OCI-LY1 (cell line): Measurements from ENCODE around the gene ERBB4.
A peak's percentile ranks its signal among the peaks of the same experiment; 100 is the strongest.

ENCODE experiments used
- H2AFZ ChIP-seq: fragments of 200-600 bp; sonication (generic), shearing (Covaris generic); 2 replicates; pipeline ENCODE4 v1.6.0; 2014; ENCODE audit warnings: antibody characterized with exemption, mild to moderate bottlenecking, low read length
- H3F3A ChIP-seq: fragments of 200-600 bp; sonication (generic), shearing (Covaris generic); 2 replicates; pipeline ENCODE4 v1.6.0; 2014; ENCODE audit warnings: mild to moderate bottlenecking, antibody characterized with exemption, low read length, moderate library complexity; ENCODE audit not compliant: insufficient read depth
- H3K27ac ChIP-seq: fragments of 200-600 bp; sonication (generic); 2 replicates; pipeline ENCODE4 v1.5.1; 2014; ENCODE audit warnings: low read length, mixed run types, mild to moderate bottlenecking, low read depth; ENCODE audit not compliant: poor library complexity, severe bottlenecking
- H3K27me3 ChIP-seq: fragments of 200-600 bp; sonication (generic); 2 replicates; pipeline ENCODE4 v1.6.0; 2014; ENCODE audit warnings: antibody characterized with exemption, mild to moderate bottlenecking, low read length, moderate library complexity; ENCODE audit not compliant: insufficient read depth
- H3K36me3 ChIP-seq: fragments of 200-600 bp; sonication (generic); 2 replicates; pipeline ENCODE4 v1.6.1; 2014; ENCODE audit warnings: mild to moderate bottlenecking, antibody characterized with exemption, low read length, moderate library complexity, mixed read lengths; ENCODE audit not compliant: insufficient read depth
- H3K4me1 ChIP-seq: fragments of 200-600 bp; sonication (generic); 2 replicates; pipeline ENCODE4 v1.5.1; 2014; ENCODE audit warnings: mild to moderate bottlenecking, low read length, moderate library complexity; ENCODE audit not compliant: insufficient read depth, severe bottlenecking
- H3K4me2 ChIP-seq: fragments of 200-600 bp; sonication (generic), shearing (Covaris generic); 2 replicates; pipeline ENCODE4 v1.6.1; 2014; ENCODE audit warnings: low read length
- H3K4me3 ChIP-seq: fragments of 200-600 bp; sonication (generic); 2 replicates; pipeline ENCODE4 v1.5.1; 2014; ENCODE audit warnings: low read length, low read depth, mild to moderate bottlenecking, mixed read lengths; ENCODE audit not compliant: poor library complexity, severe bottlenecking
- H3K79me2 ChIP-seq: fragments of 200-600 bp; shearing (Covaris generic); 2 replicates; pipeline ENCODE4 v1.6.1; 2016; ENCODE audit warnings: mixed run types, low read length, mixed read lengths; ENCODE audit not compliant: insufficient read depth
- H3K9ac ChIP-seq: fragments of 200-600 bp; sonication (generic), shearing (Covaris generic); 2 replicates; pipeline ENCODE4 v1.6.1; 2014; ENCODE audit warnings: mild to moderate bottlenecking, low read length, mixed read lengths
- H3K9me2 ChIP-seq: fragments of 200-600 bp; sonication (generic), shearing (Covaris generic); 2 replicates; pipeline ENCODE4 v1.6.1; 2014; ENCODE audit warnings: low read depth, mild to moderate bottlenecking, low read length, mixed read lengths
- H3K9me3 ChIP-seq: fragments of 200-600 bp; shearing (Covaris generic); 2 replicates; pipeline ENCODE4 v1.6.1; 2014; ENCODE audit warnings: low read length, mixed read lengths
- H4K20me1 ChIP-seq: fragments of 200-600 bp; sonication (generic), shearing (Covaris generic); 2 replicates; pipeline ENCODE4 v1.6.0; 2016; ENCODE audit warnings: mild to moderate bottlenecking, low read length; ENCODE audit not compliant: insufficient read depth
- CTCF ChIP-seq: fragments of 200-600 bp; sonication (generic), shearing (Covaris generic); IDR thresholded peaks from 2 replicates; pipeline ENCODE4 v1.5.1; 2017; ENCODE audit warnings: mild to moderate bottlenecking, antibody characterized with exemption, low read length, moderate library complexity, mixed read lengths
- EZH2 ChIP-seq: fragments of 200-600 bp; sonication (generic), shearing (Covaris generic); IDR thresholded peaks from 2 replicates; pipeline ENCODE4 v1.8.0; 2017; ENCODE audit warnings: borderline replicate concordance, mixed run types, mild to moderate bottlenecking, antibody characterized with exemption, low read length, moderate library complexity, mixed read lengths

ERBB4 gene

DNA sequence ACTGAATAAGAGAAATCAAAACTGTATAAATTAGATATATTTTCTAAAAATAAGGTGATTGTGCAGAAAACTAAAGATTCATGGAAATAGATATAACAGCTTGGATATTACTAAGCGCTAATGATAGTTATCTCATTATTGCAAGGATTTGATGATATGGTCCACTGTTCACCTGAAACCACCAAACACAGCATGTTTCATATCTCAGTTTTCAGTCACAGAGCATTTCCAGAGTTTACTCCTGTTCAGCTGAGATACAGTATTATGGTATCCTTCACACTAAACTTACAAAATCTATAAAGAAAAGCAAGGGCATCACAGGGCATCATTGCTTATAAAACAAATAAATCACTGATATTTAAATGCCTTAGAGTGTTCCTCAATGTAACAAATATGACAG, 591.6 kb downstream of the ERBB4 start:
- Histone ChIP-seq H3K4me1 (peaks cover 15% of the 10 kb centered on the region), H3K36me3 (no peaks in the 10 kb centered on the region), H4K20me1 (no peaks in the 10 kb centered on the region), H3K27ac (no peak overlapping the region), H2AFZ (no peak overlapping the region), H3K4me2 (no peak overlapping the region), H3K27me3 (no peaks in the 10 kb centered on the region), H3F3A (no peaks in the 10 kb centered on the region), H3K9me2 (no peaks in the 10 kb centered on the region), H3K79me2 (no peaks in the 10 kb centered on the region), H3K9me3 (no peaks in the 10 kb centered on the region), H3K9ac (no peak overlapping the region), H3K4me3 (no peak overlapping the region)
- TF ChIP-seq EZH2 (no peak), CTCF (no peak)

DNA sequence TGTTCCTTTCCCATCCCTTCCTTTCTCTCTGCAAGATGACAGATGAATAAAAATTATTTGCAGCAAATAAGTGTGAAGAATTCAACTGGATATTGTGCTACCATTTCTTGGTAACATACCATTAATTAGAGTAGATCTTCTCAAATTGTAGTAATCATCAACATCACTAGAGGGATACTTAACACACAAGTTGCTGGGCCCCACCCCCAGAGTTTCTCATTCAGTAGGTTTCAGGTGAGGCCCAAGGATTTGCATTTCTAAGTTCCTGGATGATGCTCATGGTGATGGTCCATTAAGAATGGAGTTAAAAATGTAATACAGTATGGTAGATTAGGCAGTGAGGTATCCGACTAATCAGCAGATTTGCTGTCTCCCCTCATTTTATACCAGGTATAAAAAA, 594.0 kb downstream of the ERBB4 start:
- TF ChIP-seq CTCF (peak; percentile 35; the same call in 1 of the 2 replicates), EZH2 (no peak)
- Histone ChIP-seq H3K4me1 (peaks cover 31% of the 10 kb centered on the region), H3K79me2 (no peaks in the 10 kb centered on the region), H3K4me2 (no peak overlapping the region), H3K9me2 (no peaks in the 10 kb centered on the region), H3K9me3 (no peaks in the 10 kb centered on the region), H3K4me3 (no peak overlapping the region), H3K27ac (no peak overlapping the region), H2AFZ (no peak overlapping the region), H3K36me3 (no peaks in the 10 kb centered on the region), H3K27me3 (no peaks in the 10 kb centered on the region), H3F3A (no peaks in the 10 kb centered on the region), H3K9ac (no peak overlapping the region), H4K20me1 (no peaks in the 10 kb centered on the region)

DNA sequence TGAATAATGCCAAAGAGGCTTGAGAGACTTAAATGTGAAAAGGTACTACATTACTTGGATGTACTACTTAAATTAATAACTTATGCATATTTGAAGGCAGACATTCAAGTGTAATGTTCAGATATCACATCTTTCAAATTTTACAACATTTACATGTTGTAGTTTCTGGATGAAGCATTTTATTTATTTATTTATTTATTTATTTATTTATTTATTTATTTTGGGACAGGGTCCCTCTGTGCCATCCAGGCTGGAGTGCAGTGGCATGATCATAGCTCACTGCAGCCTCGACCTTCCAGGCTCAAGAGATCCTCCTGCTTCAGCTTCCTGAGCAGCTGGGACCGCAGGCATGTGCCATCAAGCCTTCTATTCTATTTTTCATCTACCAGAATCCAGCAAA, 596.4 kb downstream of the ERBB4 start:
- TF ChIP-seq CTCF = no peak
- TF ChIP-seq EZH2 = no peak
- Histone ChIP-seq H3F3A (no peaks in the 10 kb centered on the region), H3K79me2 (no peaks in the 10 kb centered on the region), H3K9me3 (no peaks in the 10 kb centered on the region), H3K4me2 (no peak overlapping the region), H3K36me3 (no peaks in the 10 kb centered on the region), H3K9ac (no peak overlapping the region), H3K27ac (no peak overlapping the region), H2AFZ (no peak overlapping the region), H3K27me3 (no peaks in the 10 kb centered on the region), H3K4me1 (peaks cover 31% of the 10 kb centered on the region), H4K20me1 (no peaks in the 10 kb centered on the region), H3K9me2 (no peaks in the 10 kb centered on the region), H3K4me3 (no peak overlapping the region)
